Measurements from ENCODE around the gene IDUA.

IDUA gene

DNA sequence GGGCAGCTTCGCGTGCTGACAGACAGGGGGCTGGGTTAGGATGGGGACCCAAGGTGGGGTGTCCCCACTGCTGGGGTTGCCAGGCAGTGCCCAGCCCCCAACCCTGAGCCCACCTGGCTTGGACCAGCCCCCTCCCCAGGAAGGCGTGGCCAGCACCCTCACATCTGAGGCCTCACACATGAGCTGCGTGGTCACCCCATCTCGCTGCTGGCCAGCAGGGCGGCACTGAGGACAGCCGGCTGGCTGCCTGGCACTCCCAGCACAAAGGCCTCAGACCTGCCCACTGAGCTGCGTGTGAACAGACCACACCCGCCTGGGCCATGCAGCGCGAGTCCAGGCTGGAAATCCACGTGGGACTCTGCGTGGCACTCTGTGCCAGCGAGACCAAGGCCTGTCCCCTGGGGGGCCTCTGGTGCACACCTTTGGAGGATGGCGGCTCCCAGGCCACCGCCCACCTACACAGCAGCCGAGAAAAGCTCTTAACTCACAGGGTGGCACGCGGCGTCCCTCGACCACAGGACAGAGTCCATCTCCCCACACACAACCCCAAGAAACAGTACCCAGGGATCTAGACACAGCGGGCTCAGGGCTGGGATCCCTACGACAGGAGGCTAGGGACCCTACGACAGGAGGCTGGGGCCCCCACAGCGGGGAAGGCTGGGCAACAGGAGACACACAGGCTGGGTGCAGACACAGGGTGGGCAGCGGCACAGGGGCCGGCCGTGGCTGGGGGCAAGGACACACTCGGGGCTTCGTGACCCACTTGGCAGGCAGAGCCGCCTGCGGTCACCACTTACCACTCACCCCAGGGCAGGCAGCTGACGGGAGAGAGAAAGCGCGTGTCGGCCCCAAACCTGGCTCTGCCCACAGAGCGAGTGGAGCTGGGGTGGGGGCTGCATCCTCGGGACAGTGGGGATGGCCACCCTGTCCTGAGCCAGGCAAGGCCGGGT, 23.3 kb upstream of the IDUA start:
- Histone ChIP-seq H2AFZ (ENCODE audit: low read depth, low read length) (no peak overlapping the region), H3K36me3 (replicated peaks; ENCODE audit: low read depth, low read length) (no peaks in the 10 kb centered on the region), H3K27me3 (ENCODE audit: low read depth, low read length) (no peaks in the 10 kb centered on the region), H3K4me3 (ENCODE audit: low read length) (no peak overlapping the region), H3K4me1 (ENCODE audit: low read length) (no peaks in the 10 kb centered on the region), H4K20me1 (ENCODE audit: insufficient read depth, low read length) (no peaks in the 10 kb centered on the region), H3K27ac (ENCODE audit: low read length) (no peak overlapping the region), H3K4me2 (ENCODE audit: low read length) (no peak overlapping the region), H3K9ac (ENCODE audit: low read length) (no peak overlapping the region), H3K79me2 (ENCODE audit: low read length) (no peaks in the 10 kb centered on the region), H3K9me3 (ENCODE audit: insufficient read depth, low read length) (no peaks in the 10 kb centered on the region)
- TF ChIP-seq EZH2phosphoT487 (IDR thresholded peaks at IDR 0.05; ENCODE audit: low read depth) = no peak
- TF ChIP-seq, protein P1, sequence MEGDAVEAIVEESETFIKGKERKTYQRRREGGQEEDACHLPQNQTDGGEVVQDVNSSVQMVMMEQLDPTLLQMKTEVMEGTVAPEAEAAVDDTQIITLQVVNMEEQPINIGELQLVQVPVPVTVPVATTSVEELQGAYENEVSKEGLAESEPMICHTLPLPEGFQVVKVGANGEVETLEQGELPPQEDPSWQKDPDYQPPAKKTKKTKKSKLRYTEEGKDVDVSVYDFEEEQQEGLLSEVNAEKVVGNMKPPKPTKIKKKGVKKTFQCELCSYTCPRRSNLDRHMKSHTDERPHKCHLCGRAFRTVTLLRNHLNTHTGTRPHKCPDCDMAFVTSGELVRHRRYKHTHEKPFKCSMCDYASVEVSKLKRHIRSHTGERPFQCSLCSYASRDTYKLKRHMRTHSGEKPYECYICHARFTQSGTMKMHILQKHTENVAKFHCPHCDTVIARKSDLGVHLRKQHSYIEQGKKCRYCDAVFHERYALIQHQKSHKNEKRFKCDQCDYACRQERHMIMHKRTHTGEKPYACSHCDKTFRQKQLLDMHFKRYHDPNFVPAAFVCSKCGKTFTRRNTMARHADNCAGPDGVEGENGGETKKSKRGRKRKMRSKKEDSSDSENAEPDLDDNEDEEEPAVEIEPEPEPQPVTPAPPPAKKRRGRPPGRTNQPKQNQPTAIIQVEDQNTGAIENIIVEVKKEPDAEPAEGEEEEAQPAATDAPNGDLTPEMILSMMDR (IDR thresholded peaks at IDR 0.05; ENCODE audit: low read depth, low read length) = no peak

DNA sequence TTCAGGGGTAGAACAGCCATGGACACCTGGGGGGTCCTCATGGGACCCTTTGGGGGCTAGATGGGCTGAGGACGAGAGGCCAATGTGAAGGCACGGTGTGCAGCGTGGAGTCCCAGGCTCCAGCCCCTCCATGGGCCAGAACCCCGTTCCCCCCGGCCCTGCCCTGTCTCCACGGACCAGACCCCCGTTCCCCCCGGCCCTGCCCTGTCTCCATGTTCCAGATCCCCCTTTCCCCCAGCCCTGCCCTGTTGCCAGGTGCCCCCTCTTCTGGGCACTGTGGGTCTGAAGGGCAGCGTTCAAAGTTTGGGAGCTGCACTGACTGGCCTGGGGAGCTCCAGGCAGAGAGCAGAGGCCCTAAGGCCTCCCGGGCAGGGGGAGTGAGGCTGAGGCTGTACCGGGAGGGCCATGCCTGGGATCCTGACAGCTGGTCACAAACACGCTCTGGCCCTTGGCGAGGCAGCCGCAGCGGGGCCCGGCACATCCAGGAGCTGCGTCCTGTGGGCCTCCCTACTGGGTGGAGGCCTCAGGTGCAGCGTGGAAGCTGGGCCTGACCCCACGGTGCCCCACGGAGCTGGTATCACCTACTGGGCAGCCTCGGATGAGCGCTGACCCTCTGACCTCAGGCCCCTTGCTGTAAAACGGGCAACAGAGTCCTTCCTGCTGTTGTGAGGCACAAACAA, 22.4 kb upstream of the IDUA start:
- Histone ChIP-seq H3K4me2 (ENCODE audit: low read length) (no peak overlapping the region), H3K9ac (ENCODE audit: low read length) (no peak overlapping the region), H3K4me3 (ENCODE audit: low read length) (no peak overlapping the region), H3K4me1 (ENCODE audit: low read length) (no peaks in the 10 kb centered on the region), H3K79me2 (ENCODE audit: low read length) (no peaks in the 10 kb centered on the region), H4K20me1 (ENCODE audit: insufficient read depth, low read length) (no peaks in the 10 kb centered on the region), H3K27ac (ENCODE audit: low read length) (no peak overlapping the region), H3K27me3 (ENCODE audit: low read depth, low read length) (no peaks in the 10 kb centered on the region), H2AFZ (ENCODE audit: low read depth, low read length) (no peak overlapping the region), H3K9me3 (ENCODE audit: insufficient read depth, low read length) (no peaks in the 10 kb centered on the region), H3K36me3 (replicated peaks; ENCODE audit: low read depth, low read length) (no peaks in the 10 kb centered on the region)
- no peak for TF ChIP-seq EZH2phosphoT487 (IDR thresholded peaks at IDR 0.05; ENCODE audit: low read depth)
- TF ChIP-seq, protein P1 (IDR thresholded peaks at IDR 0.05; ENCODE audit: low read depth, low read length) = no peak

DNA sequence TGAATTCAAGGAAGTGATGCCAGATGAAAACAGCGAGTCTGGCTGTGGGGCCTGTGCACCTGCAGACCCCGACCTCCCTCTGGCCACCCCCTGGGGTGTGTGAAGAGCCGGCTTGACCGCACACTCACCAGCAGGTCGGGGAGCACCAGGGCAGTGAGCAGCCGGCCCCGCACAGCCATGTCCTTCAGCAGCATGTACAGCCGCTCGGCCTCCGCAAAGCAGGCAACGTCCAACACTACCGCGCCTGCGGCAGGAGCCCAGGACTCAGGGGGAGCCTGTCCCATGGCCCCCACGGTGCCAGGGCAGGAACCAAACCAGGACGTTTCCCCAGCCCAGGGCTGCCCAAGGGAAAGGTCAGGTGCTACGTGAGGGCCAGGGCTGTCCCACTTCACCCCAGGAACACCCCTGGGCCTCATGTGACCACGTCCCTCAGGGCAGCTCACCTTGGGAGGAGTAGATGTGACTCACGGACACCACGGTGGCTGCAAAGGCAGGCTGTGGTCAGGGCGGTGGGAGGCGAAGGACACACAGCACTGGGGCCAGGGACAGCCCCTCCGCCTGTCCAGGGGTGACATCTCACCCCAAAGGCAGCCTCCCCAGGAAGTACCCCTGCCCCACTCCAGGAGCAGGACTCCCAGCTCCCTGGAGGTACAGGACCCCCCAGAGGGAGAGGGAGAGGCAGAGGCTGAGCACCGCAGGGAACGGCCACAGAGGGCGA, 21.6 kb upstream of the IDUA start:
- no peaks in the 10 kb centered on the region for H4K20me1 ChIP-seq (ENCODE audit: insufficient read depth, low read length)
- no peak overlapping the region for H3K9ac ChIP-seq (ENCODE audit: low read length)
- no peak overlapping the region for H3K4me2 ChIP-seq (ENCODE audit: low read length)
- H3K9me3 ChIP-seq (ENCODE audit: insufficient read depth, low read length) = no peaks in the 10 kb centered on the region
- no peaks in the 10 kb centered on the region for H3K4me1 ChIP-seq (ENCODE audit: low read length)
- no peaks in the 10 kb centered on the region for H3K79me2 ChIP-seq (ENCODE audit: low read length)
- no peaks in the 10 kb centered on the region for H3K27me3 ChIP-seq (ENCODE audit: low read depth, low read length)
- no peaks in the 10 kb centered on the region for H3K36me3 ChIP-seq (replicated peaks; ENCODE audit: low read depth, low read length)
- H3K4me3 ChIP-seq (ENCODE audit: low read length) = no peak overlapping the region
- no peak overlapping the region for H3K27ac ChIP-seq (ENCODE audit: low read length)
- H2AFZ ChIP-seq (ENCODE audit: low read depth, low read length) = no peak overlapping the region
- TF ChIP-seq EZH2phosphoT487 (IDR thresholded peaks at IDR 0.05; ENCODE audit: low read depth) = no peak
- TF ChIP-seq, protein P1 (IDR thresholded peaks at IDR 0.05; ENCODE audit: low read depth, low read length) = no peak

DNA sequence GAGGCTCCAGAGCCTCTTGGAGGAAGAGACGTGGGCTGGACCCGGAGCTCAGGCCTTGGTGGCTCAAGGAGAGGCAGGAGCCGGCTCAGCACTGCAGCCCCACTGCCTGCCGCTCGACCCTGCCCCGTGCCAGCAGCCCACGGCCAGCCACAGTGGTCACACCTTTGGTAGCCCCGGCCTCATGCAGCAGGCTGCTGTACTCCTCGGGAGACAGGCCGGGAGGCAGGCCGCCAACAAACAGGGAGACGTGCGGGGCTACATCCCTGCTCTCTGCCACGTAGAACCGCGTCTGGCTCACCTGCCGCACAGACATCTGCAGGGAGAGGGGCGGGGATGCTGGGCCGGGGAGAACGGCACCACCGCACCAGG, 21.1 kb upstream of the IDUA start:
- TF ChIP-seq, protein P1 (IDR thresholded peaks at IDR 0.05; ENCODE audit: low read depth, low read length) = no peak
- no peak for TF ChIP-seq EZH2phosphoT487 (IDR thresholded peaks at IDR 0.05; ENCODE audit: low read depth)
- H3K4me2 ChIP-seq (ENCODE audit: low read length) = no peak overlapping the region
- no peaks in the 10 kb centered on the region for H4K20me1 ChIP-seq (ENCODE audit: insufficient read depth, low read length)
- no peak overlapping the region for H3K4me3 ChIP-seq (ENCODE audit: low read length)
- no peak overlapping the region for H3K27ac ChIP-seq (ENCODE audit: low read length)
- H3K27me3 ChIP-seq (ENCODE audit: low read depth, low read length) = no peaks in the 10 kb centered on the region
- no peaks in the 10 kb centered on the region for H3K9me3 ChIP-seq (ENCODE audit: insufficient read depth, low read length)
- no peaks in the 10 kb centered on the region for H3K36me3 ChIP-seq (replicated peaks; ENCODE audit: low read depth, low read length)
- H3K79me2 ChIP-seq (ENCODE audit: low read length) = no peaks in the 10 kb centered on the region
- no peaks in the 10 kb centered on the region for H3K4me1 ChIP-seq (ENCODE audit: low read length)
- H3K9ac ChIP-seq (ENCODE audit: low read length) = no peak overlapping the region
- no peak overlapping the region for H2AFZ ChIP-seq (ENCODE audit: low read depth, low read length)

Data from OCI-LY3 (cell line).